GM18858 (cell line): ENCODE data around the gene RANBP3L.

Source experiments
- ATAC-seq: cut with Tn5 transposase; IDR thresholded peaks from one replicate; pipeline ENCODE4 v1.9.1; 2021; ENCODE audit not compliant: unreplicated experiment

The RANBP3L gene

GRCh38 chr5:36244076-36244475, 57.6 kb downstream of the RANBP3L start:
- ATAC-seq = no peak

- no peak for ATAC-seq
These were observed 58.0 kb downstream of the RANBP3L start for GRCh38 chr5:36243653-36244052.

DNA sequence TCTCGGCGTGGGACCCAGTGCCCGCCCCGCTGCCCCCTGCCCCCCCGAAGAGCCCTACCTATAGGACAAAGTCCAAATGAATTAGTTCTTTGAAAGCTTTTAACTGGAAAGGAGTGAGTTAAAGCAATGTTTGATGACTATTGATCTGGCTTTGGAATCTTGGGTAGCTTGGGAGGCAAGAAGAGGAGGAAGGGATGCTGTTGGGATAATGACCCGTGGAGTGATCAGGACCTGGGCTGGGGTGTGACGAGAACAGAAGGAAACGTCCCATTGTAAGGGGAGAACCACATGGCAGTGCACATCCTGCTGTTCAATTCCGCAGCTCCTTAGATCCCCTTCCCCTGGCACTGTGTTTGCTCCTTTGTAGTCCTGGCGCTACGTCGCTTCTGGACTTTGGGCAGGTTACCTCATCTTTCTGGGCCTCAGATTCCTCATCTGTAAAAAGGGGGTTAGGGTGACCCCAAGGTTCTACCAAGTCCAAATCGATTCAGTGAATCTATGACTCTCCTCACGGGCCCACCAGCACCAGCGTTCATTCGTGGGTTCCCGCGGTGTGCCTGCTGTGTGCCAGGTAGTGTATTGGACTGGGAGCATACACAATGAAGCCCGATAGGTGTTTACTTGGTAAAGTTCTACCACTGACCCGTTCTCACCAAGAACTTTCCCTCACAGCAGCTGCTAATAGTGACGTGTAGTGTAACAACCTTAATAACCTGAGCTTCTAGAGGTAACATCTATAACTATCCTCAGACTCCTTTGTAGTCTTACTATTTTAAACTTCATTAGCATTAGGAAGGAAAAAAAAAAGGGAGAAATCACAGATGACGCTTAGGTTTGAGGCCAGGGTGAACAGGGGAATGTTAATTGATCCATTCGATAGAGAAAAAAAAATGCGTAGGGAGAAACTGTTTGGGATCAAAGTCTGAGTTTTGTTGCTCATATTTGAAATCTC, 58.9 kb downstream of the RANBP3L start:
- no peak for ATAC-seq

DNA sequence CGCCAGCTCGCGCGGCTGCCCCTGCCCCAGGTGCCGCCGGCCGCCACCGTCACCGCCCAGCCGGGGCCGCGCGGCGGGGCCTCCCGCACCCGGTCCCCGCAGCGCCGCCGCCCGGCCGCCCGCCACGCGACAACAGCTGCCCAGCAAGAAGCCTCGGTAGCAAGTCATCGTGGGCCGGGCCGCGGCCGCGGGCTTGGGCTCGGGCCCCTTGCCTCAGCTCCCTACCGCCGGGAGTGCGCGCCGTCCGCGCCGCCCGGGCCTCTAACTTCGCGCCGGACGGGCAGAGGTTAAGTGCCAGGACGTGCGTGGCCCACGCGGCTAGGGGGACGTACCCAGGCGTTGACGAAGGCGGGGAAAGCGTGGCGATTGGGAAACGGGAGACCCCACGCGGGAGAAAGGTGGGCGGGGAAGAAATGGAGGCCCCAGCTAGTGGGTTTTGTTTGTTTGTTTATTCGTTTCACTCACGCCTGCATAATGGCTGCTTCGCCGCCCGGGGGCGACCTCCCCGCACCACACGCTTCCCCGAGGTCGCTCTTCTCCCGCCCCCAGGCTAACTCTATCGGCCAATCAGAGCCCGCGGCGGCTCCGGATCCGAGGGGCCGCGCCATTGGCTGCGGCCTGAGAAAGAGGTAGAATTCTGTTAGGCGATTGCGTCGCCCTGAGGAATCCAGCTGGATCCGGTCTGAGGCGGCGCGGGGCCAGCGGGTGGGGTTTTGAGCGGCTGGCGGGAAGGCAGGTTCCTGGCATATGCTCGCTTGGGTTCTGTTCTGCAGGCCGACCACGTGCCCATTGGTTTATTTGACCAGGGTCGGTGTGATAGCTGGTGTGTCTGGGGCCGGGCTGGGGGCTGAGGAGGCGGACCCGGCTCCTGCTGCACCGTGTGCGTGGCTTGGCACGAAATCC, 59.8 kb downstream of the RANBP3L start, which contains the start of gene NADK2:
Gene NADK2 (minus strand): TSS at position 295 of the 903 bp plus-strand sequence. CDS start 127 bp downstream, at position 168.
- peak; percentile 86 for ATAC-seq

GRCh38 chr5:36240779-36241630, 60.7 kb downstream of the RANBP3L start:
- peak; percentile 13 for ATAC-seq

DNA sequence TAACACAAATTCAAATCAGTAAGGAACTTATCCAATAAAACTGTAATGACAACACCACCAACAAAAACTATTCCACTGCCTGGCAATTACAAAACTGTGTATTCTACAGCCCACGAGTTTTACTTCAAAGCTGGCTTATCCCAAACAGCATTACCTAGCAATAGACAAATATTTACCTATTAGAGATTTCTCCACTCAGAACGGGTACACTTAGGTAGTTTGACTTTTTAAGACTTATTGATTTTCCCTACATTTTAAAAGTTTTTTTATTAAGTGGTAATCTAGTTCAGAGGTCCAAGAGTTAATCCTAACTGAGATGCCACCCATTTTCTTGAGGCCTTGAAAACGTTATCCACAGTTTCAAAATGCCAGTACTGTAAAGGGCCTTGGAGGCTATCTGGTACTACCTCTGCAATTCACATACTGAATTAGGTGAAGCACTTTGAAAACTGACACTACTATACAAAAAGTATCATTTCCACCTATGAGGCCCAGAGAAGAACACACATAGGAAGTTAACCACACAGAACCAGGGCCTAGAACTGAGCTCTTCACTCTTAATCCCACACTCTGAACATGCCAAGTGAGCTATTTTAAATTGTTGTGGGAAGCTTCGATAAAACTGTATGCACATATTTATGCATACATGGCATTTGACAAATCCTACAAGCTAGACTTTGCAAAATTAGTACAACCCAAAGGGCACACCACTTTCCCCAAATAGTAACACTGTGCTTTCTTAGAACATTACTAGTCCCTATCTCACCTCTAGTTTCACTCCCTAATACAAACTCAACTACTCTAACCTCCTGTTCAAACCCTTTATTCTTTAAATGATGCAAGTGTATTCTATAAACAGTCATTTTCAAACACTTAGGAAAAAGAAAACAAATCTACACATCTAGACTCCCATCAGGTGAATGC, 62.1 kb downstream of the RANBP3L start:
- no peak for ATAC-seq

DNA sequence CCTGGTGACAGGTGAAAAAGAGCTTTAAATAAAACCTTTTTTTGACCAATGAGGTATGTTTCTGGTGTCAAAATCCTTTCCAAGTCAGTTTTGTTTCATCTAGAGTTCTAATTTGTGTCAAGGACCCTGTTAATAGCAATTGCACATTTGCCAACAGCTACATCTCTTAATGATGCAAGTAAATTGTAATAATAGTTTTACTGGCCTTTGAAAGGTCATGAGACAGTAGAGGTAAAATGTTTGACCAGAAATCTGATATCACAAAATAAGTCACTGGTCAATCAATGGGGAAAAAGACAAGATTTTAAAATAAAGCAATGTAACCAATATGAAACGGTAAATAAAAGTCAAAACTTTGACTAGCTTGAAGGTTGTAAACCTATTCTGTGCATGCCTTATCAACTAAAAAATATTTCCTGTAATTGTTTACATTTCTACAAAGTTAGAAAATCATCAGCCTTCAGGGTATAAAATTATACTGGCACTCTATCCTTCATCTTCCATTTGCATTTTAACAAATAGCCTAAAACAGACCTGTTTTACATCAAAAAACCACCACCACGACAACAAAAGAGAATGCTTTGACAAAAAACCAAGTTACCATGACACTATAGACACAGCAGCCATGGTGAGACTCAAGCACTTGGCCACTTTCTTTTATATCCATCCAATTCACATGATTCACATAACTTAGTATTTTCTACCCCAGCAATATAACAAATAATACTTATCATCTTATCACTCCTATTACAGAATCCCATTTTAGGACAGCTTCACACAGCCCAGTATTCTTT, 63.0 kb downstream of the RANBP3L start:
- ATAC-seq = no peak

DNA sequence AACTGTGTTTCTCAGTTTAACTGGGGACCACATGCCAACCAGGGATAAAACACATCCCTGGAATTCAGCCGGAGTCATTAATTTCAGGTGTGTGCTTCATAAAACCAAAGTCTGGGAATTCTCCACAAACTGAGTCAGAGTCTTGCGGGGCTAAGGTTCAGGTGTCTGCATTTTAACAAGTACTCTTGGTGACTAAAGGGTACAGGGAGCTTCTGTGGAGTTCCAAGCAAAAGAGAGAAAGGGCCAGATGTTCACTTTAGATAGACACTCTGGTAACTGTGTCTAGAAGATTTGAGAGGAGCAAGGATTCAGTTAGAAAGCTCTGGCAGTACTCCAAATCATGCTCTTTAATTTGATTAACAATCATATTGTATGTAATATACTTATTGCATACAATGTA, 64.0 kb downstream of the RANBP3L start:
- no peak for ATAC-seq

- ATAC-seq = no peak
These were observed 64.9 kb downstream of the RANBP3L start for GRCh38 chr5:36236801-36237200.

DNA sequence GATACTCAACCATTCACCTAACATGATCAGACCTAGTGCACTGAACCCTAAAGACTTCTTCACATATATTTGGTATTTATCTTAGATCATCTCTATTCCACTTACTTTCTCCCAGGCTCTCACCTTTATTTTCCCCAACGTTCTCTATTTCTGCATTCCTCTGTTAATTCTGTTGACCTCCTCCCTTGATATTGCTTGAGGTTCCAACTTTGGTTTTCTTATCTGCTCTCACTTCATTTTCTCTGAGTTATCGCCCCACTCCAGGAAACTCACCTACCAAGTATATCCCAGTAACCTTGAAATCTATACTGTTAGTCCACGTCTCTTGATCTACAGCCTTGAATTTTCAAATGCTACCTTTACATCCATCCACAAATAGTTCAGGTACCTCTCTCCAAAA, 69.2 kb downstream of the RANBP3L start:
- ATAC-seq = no peak

GRCh38 chr5:36230151-36230790, 71.4 kb downstream of the RANBP3L start:
- no peak for ATAC-seq

DNA sequence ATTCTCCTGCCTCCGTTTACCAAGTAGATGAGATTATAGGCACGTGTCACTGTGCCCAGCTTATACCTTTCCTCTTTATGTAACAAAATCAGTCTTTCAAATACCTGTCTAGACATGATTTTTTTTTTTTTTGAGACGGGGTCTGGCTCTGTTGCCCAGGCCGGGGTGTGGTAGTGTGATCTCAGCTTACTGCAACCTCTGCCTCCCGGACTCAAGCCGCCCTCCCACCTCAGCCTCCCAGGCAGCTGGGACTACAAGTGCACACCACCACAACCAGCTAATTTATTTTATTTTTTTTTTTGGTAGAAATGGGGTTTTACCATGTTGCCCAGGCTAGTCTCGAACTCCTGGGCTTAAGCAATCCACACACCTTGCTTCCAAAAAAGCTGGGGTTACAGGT, 73.2 kb downstream of the RANBP3L start:
- ATAC-seq = no peak

- ATAC-seq = no peak
These were observed 74.7 kb downstream of the RANBP3L start for GRCh38 chr5:36227046-36227445.

GRCh38 chr5:36222620-36223019, 79.1 kb downstream of the RANBP3L start:
- ATAC-seq = no peak

- no peak for ATAC-seq
These were observed 83.7 kb downstream of the RANBP3L start for GRCh38 chr5:36217988-36218387.

- no peak for ATAC-seq
These were observed 84.1 kb downstream of the RANBP3L start for GRCh38 chr5:36217567-36217966.

- ATAC-seq = no peak
These were observed 85.8 kb downstream of the RANBP3L start for GRCh38 chr5:36215910-36216309.

DNA sequence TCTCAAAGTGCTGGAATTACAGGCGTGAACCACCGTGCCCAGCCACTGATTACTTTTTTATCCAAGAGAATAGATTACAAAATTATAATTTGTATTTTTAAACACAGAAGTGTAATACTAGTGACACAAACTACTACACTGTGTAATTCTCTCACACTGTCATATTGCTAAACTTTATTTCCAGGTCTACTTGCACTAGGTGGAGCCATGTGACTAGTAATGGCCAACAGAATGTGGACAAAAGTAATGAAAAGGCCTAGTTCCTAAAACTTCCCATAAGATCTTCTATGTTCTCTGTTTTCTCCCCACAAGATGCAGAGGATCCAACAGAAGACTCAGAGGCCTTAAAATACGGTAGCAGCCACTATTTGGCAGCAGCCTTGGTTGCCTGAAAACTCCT, 87.3 kb downstream of the RANBP3L start:
- ATAC-seq = no peak
